ENCODE data around the gene MYO15A. TPM values are rescaled to one million over a fixed set of nuclear protein-coding genes. Genes with fewer than 3 reads are reported as not detected.
A peak's percentile ranks its signal among the peaks of the same experiment; 100 is the strongest.

The MYO15A gene
- total RNA-seq, 1 donor from 2014 or later: 0.26 TPM

DNA sequence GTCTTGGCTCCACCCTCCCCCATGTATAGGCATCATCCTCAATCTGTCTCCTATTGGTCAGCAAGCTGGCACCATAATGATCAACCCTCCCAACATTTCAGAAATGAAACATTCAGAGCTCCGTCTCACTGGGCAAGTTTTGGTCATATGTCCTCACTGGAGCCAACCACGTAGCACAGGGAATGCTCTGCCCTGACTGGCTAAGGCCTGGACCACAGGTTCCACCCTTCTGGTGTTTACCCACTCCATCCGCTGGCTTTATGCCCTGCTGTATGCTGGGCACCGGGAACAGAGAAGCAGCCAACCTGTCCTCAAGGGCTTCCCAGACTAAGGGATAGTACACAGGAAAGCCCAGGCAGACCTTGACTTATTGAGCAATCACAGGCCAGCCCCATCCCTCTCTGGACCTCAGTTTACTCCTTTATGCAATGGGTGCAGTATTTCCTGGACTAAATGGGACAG lies 20.5 kb downstream of the MYO15A start:
- DNase-seq (ENCODE audit: low read depth in 2 of 2): peak in 1 of 2 donors; percentile 15

DNA sequence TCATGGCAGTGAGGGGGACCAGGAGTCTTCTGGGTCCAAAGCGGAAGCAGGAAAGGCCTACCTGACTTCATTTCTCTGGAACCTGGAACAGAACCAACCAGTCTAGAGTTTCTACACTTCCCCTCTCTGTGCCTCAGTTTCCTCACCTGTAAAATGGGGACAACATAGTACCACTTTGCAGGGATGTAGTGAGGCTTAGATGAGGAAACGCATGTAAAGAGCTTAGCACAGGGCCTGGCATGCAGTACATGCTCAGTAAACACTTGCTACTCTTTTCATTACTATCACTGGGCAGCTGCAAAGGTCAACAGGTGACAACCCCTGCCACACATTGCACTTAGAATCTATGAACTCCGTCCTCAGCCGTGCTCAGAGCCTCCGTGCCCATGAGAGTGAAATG lies 24.2 kb downstream of the MYO15A start:
- no peak for DNase-seq (ENCODE audit: low read depth in 2 of 2)

DNA sequence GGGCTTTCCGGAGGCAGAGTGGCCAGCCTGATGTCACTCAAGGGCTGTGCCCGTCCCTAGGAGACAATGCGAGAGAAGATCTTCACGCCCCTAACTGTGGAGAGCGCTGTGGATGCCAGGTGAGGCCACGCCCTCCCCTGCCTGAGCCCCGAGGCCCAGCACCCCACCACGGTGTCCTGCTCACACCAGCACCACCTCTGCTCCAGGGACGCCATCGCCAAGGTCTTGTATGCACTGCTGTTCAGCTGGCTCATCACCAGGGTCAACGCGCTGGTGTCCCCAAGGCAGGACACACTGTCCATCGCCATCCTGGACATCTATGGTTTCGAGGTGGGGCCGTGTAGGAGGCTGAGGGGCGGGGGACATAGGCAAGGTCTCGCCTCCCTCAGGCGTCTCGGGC lies 27.8 kb downstream of the MYO15A start:
- no peak for DNase-seq (ENCODE audit: low read depth in 2 of 2)

GRCh38 chr17:18138065-18138749 lies 29.7 kb downstream of the MYO15A start:
- no peak for DNase-seq (ENCODE audit: low read depth in 2 of 2)

- DNase-seq (ENCODE audit: low read depth in 2 of 2): no peak
Observed at GRCh38 chr17:18139092-18139491, 30.5 kb downstream of the MYO15A start.

GRCh38 chr17:18139498-18139897 lies 30.9 kb downstream of the MYO15A start:
- no peak for DNase-seq (ENCODE audit: low read depth in 2 of 2)

DNA sequence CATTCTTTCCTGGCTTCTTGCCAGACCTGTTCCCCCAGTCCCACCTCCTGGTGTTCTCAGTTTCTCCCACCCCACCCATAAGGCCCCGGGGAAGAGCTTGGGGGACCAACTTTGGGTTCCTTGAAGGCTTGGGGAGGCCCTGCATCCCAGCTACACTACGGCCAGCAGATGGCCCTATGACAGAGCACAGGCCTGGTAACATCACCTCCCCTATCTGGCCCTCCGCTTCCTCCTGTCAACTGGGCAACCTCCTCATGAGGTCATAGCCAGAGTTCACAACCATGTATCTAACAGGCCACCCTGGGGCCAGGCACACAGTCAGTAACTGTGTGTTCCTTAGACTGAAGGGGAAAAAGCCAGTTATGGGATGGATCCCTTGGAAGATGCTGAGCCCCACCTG lies 31.4 kb downstream of the MYO15A start:
- no peak for DNase-seq (ENCODE audit: low read depth in 2 of 2)

GRCh38 chr17:18140648-18141047 lies 32.1 kb downstream of the MYO15A start:
- DNase-seq (ENCODE audit: low read depth in 2 of 2): no peak

DNA sequence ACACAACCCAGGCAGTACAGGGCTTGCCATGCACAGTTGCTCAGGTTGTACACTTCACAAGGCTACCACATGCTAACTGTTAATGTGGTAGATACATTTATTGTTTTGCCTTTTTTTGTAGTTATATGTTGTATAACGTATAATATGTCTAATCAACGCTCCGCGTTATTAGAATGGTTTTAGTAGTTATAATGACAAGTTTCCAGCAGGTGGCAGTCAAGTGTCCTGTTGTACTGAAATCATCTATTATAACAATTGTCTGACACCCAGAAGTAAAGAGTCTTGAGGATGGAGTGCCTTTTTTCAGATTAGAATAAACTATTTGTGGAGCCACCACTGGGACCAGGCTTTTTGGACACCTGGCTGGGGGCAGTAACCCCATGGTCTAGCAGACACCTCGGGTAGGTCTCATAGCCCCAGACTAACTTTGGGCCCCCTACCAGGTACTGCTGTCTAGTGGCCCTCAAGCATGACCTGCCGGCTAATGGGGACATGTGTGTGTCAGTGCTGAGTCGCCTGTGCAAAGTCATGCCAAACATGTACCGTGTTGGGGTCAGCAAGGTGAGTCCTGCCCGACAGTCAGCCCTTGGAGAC lies 32.8 kb downstream of the MYO15A start:
- peak; percentile 36 to 59 for DNase-seq (ENCODE audit: low read depth in 2 of 2)

DNA sequence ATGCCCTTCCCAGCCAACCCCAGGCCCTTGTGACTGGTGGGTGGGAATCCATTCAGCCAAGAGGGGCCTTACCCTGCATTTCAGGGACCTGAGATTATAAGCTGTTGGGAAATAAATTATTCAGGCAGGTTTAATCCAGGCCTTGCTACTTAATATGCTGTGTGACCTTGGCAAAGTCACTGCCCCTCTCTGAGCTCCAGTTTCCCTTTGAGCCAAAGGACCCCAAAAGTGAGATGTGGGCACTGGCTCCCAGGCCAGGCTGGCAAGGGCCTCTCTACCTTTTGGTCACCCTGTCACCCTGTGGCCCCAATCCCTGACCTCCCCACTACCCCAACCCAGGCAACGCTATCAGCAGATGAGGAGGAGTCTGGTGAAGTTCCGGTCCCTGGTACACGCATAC lies 33.9 kb downstream of the MYO15A start:
- DNase-seq (ENCODE audit: low read depth in 2 of 2): no peak

- DNase-seq (ENCODE audit: low read depth in 2 of 2): peak in 1 of 2 donors; percentile 21
Observed at GRCh38 chr17:18143044-18143936, 34.7 kb downstream of the MYO15A start.

DNA sequence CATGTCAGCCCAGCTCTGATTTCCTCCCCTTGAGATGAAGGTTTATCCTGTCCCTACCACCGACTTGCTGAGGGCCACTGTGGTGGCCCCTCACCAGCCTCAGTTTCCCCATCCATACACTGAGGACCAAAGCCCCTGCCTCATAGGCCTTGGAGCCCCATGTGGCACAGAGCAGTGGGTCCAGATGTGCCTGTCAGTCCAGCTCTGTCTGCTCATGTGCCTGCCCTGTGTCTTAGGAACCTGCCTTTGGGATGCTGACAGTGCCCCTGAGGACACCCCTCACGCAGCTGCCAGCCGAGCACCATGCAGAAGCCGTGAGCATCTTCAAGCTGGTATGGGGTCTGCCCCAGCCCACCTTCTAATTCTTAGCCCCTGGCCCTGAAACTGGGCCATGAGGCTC lies 35.7 kb downstream of the MYO15A start:
- no peak for DNase-seq (ENCODE audit: low read depth in 2 of 2)

DNA sequence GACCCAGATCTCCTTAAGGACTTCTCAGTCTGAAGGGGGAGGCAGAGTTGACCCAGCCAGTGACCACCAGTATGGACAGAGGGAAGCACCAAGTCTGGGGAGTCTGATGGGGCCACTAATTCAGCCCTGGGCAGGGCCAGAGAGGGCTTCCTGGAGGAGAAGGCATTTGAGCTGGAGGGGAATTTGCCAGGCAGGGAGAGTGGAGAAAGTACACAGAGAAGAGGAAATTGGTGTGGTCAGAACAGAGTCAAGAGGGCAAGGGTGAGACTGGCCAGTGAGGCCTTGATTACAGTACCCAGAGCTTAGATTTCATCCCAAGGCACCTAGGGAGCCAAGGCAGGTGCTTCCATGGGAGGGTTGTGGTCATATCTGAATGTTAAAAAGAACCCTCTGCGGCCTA lies 36.3 kb downstream of the MYO15A start:
- no peak for DNase-seq (ENCODE audit: low read depth in 2 of 2)

- DNase-seq (ENCODE audit: low read depth in 2 of 2): no peak
Observed at GRCh38 chr17:18145811-18146210, 37.3 kb downstream of the MYO15A start.

DNA sequence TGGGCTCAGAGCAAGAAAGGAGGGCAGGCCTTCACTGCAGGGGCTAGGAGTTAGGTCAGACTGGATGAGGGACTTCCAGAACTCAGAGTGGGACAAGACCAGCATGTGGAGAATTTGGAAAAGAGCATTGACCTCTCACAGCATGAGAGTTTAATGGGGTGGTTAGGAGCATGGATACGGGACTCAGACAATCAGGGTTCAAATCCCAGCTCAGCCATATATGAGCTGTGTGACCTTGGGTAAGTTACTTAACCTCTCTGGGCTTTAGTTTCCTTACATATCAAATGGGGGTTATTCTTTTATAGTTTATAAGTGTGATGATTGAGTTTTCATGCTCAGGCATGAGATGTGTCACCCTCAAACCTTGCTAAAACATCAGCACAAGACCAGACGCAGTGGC lies 37.7 kb downstream of the MYO15A start:
- DNase-seq (ENCODE audit: low read depth in 2 of 2): no peak

GRCh38 chr17:18146980-18147379 lies 38.4 kb downstream of the MYO15A start:
- no peak for DNase-seq (ENCODE audit: low read depth in 2 of 2)

DNA sequence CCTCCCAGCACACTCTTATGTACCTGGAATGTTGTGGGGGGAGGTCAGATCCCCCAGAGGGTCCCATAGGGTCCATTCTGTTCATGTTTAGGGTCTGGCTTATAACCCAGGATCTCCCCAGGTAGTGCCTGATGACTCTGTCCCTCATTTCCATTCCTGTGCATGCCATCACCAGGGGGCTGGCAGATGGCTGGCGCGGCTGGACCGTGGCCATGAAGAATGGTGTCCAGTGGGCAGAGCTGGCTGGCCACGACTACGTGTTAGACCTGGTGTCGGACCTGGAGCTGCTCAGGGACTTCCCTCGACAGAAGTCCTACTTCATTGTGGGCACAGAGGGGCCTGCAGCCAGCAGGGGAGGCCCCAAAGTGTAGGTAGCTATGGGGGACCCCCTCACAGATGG lies 40.0 kb downstream of the MYO15A start:
- no peak for DNase-seq (ENCODE audit: low read depth in 2 of 2)

DNA sequence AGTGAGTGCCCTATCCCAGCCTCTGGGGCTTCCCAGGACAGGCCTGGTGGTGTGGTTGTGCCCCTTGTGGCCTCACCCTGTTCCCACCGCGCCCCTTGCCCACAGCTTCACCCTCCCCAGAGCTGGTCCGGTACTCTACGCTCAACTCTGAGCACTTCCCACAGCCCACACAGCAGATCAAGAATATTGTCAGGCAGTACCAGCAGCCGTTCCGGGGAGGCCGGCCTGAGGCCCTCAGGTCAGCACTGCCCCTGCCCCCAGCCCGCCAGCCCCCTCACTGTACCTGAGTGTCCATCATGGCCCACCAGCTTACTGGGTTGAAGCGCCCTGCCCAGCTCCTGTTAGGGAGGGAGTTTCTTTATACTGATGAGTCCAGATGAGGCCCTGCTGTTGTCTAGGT lies 42.7 kb downstream of the MYO15A start:
- DNase-seq (ENCODE audit: low read depth in 2 of 2): no peak

GRCh38 chr17:18155179-18155578 lies 46.6 kb downstream of the MYO15A start:
- no peak for DNase-seq (ENCODE audit: low read depth in 2 of 2)

GRCh38 chr17:18156171-18156975 lies 47.8 kb downstream of the MYO15A start:
- peak in 1 of 2 donors; percentile 13 for DNase-seq (ENCODE audit: low read depth in 2 of 2)

DNA sequence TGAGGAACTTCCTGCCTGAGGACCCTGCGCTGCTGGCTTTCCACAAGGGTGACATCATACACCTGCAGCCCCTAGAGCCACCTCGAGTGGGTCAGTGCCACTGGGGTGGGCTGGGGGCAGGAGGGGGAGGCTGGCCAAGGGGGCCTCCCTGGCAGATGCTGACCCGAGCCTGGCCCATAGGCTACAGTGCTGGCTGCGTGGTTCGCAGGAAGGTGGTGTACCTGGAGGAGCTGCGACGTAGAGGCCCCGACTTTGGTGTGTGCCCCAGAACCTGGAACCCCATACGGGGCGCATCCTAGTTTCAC lies 48.4 kb downstream of the MYO15A start:
- DNase-seq (ENCODE audit: low read depth in 2 of 2): no peak

All from dermis microvascular lymphatic vessel endothelial cell (primary cell).